ENCODE results near the gene IRX4. TPM values are rescaled to one million over a fixed set of nuclear protein-coding genes. Genes with fewer than 3 reads are reported as not detected.

The IRX4 gene
- total RNA-seq, 1 experiment from 2014 or later, result 16.5 TPM

GRCh38 chr5:1860021-1860610 lies 22.6 kb downstream of the IRX4 start:
- H3K27me3 ChIP-seq (ENCODE audit: insufficient read depth, low read length), result no peaks in the 10 kb centered on the region; the same call in 1 of the 2 replicates
- H3K4me3 ChIP-seq (replicated peaks in 1 of 2; ENCODE audit: low read depth in 1 of 2, low read length in 2 of 2), result no peak overlapping the region
- ATAC-seq, result no peak

More at GRCh38 chr5:1860021-1860610, 22.6 kb downstream of the IRX4 start:
- no peak overlapping the region for H3K9ac ChIP-seq (ENCODE audit: low read length)
- RAD21 ChIA-PET (ENCODE audit: low non-redundant PET in 1 of 2, low total read pairs in 2 of 2, uncharacterized antibody in 2 of 2, unreplicated experiment in 2 of 2), result no interaction called here
- no peaks in the 10 kb centered on the region for H3K79me2 ChIP-seq (ENCODE audit: insufficient read depth, low read length)
- H3K9me3 ChIP-seq (ENCODE audit: control insufficient read depth in 1 of 2, insufficient read depth in 1 of 2, low read depth in 1 of 2, low read length in 2 of 2), result no peaks in the 10 kb centered on the region
- POLR2A ChIA-PET, result no interaction called here
- TF ChIP-seq, protein P1, sequence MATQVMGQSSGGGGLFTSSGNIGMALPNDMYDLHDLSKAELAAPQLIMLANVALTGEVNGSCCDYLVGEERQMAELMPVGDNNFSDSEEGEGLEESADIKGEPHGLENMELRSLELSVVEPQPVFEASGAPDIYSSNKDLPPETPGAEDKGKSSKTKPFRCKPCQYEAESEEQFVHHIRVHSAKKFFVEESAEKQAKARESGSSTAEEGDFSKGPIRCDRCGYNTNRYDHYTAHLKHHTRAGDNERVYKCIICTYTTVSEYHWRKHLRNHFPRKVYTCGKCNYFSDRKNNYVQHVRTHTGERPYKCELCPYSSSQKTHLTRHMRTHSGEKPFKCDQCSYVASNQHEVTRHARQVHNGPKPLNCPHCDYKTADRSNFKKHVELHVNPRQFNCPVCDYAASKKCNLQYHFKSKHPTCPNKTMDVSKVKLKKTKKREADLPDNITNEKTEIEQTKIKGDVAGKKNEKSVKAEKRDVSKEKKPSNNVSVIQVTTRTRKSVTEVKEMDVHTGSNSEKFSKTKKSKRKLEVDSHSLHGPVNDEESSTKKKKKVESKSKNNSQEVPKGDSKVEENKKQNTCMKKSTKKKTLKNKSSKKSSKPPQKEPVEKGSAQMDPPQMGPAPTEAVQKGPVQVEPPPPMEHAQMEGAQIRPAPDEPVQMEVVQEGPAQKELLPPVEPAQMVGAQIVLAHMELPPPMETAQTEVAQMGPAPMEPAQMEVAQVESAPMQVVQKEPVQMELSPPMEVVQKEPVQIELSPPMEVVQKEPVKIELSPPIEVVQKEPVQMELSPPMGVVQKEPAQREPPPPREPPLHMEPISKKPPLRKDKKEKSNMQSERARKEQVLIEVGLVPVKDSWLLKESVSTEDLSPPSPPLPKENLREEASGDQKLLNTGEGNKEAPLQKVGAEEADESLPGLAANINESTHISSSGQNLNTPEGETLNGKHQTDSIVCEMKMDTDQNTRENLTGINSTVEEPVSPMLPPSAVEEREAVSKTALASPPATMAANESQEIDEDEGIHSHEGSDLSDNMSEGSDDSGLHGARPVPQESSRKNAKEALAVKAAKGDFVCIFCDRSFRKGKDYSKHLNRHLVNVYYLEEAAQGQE (IDR thresholded peaks at IDR 0.05; ENCODE audit: low read depth), result no peak
- TF ChIP-seq POLR2AphosphoS5 (IDR thresholded peaks at IDR 0.05; ENCODE audit: low read depth, low read length), result no peak
- TF ChIP-seq EZH2phosphoT487 (IDR thresholded peaks at IDR 0.05; ENCODE audit: borderline replicate concordance), result no peak
- TF ChIP-seq, protein P2, sequence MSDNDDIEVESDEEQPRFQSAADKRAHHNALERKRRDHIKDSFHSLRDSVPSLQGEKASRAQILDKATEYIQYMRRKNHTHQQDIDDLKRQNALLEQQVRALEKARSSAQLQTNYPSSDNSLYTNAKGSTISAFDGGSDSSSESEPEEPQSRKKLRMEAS (IDR thresholded peaks at IDR 0.05), result no peak
- TF ChIP-seq EGR1 (IDR thresholded peaks at IDR 0.05; ENCODE audit: low read depth), result no peak
- no peak overlapping the region for H3K4me2 ChIP-seq (ENCODE audit: low read length)
- no peaks in the 10 kb centered on the region for H3K36me3 ChIP-seq (ENCODE audit: control insufficient read depth in 1 of 2, insufficient read depth in 2 of 2, low read length in 2 of 2)
- no peak for DNase-seq (ENCODE audit: low read depth, low spot score)
- no peak overlapping the region for H3K27ac ChIP-seq (ENCODE audit: low read depth, low read length)
- H3K9me2 ChIP-seq (ENCODE audit: insufficient read depth), result no peaks in the 10 kb centered on the region
- H2AFZ ChIP-seq (ENCODE audit: low read depth, low read length, poor library complexity, severe bottlenecking), result no peak overlapping the region
- CTCF ChIA-PET, result no interaction called here
- BruUV-seq (replicated peaks), result no TSS peak
- intact Hi-C loops (cut with micrococcal nuclease), result no loop called here
- H3K4me1 ChIP-seq (ENCODE audit: control insufficient read depth in 1 of 2, insufficient read depth in 2 of 2, low read length in 2 of 2), result no peaks in the 10 kb centered on the region
- no peaks in the 10 kb centered on the region for H4K20me1 ChIP-seq (ENCODE audit: insufficient read depth)

Measured in HCT116 (cell line).